Neural cell (in vitro differentiated cells): Measurements from ENCODE around the gene MAD1L1. TPM values are rescaled to one million over a fixed set of nuclear protein-coding genes. Genes with fewer than 3 reads are reported as not detected.

Experiments
- H2AFZ ChIP-seq: fragments of 200-600, 300-800 bp; sonication (generic), shearing (Covaris generic); 2 replicates; pipeline ENCODE4 v1.6.0; 2014; ENCODE audit warnings: low read depth, mild to moderate bottlenecking, antibody characterized with exemption, low read length, moderate library complexity
- H3F3A ChIP-seq: fragments of 200-600 bp; shearing (Covaris generic); 2 replicates; pipeline ENCODE4 v1.6.1; 2016; ENCODE audit warnings: mild to moderate bottlenecking, moderate library complexity, mixed read lengths, antibody characterized with exemption, low read length; ENCODE audit not compliant: insufficient read depth, poor library complexity, severe bottlenecking
- H3K27ac ChIP-seq: fragments of 200-600, 300-800 bp; sonication (generic), shearing (Covaris generic); 2 replicates; pipeline ENCODE4 v1.5.1; 2014; ENCODE audit warnings: mild to moderate bottlenecking, low read length, moderate library complexity
- H3K27me3 ChIP-seq: fragments of 300-800, 200-600 bp; sonication (generic), shearing (Covaris generic); 2 replicates; pipeline ENCODE4 v1.6.0; 2014; ENCODE audit warnings: mild to moderate bottlenecking, low read depth, low read length, moderate library complexity; ENCODE audit not compliant: insufficient read depth
- H3K36me3 ChIP-seq: fragments of 300-800, 200-600 bp; sonication (generic), shearing (Covaris generic); 2 replicates; pipeline ENCODE4 v1.5.1; 2014; ENCODE audit warnings: mild to moderate bottlenecking, antibody characterized with exemption, low read length, moderate library complexity; ENCODE audit not compliant: insufficient read depth
- H3K4me2 ChIP-seq: fragments of 300-800, 200-600 bp; sonication (generic), shearing (Covaris generic); 2 replicates; pipeline ENCODE4 v1.6.0; 2014; ENCODE audit warnings: mild to moderate bottlenecking, low read length
- H3K4me3 ChIP-seq: fragments of 300-800, 200-600 bp; sonication (generic), shearing (Covaris generic); 2 replicates; pipeline ENCODE4 v1.5.1; 2014; ENCODE audit warnings: mild to moderate bottlenecking, low read length, moderate library complexity
- H3K79me2 ChIP-seq: fragments of 200-600 bp; shearing (Covaris generic); replicated peaks from 2 replicates; pipeline ENCODE4 v1.6.0; 2014; ENCODE audit warnings: mild to moderate bottlenecking, low read length, moderate library complexity; ENCODE audit not compliant: insufficient read depth
- H3K9ac ChIP-seq: fragments of 300-800, 200-600 bp; sonication (generic), shearing (Covaris generic); 2 replicates; pipeline ENCODE4 v1.6.1; 2016; ENCODE audit warnings: mild to moderate bottlenecking, low read length, mixed read lengths
- H3K9me2 ChIP-seq: fragments of 200-600 bp; shearing (Covaris generic); 2 replicates; pipeline ENCODE4 v1.6.1; 2016; ENCODE audit warnings: mild to moderate bottlenecking, low read length, mixed read lengths; ENCODE audit not compliant: insufficient read depth
- H3K9me3 ChIP-seq: fragments of 200-600, 300-800 bp; sonication (generic), shearing (Covaris generic); 2 replicates; pipeline ENCODE4 v1.6.1; 2016; ENCODE audit warnings: mild to moderate bottlenecking, mixed run types, low read length, moderate library complexity, mixed read lengths
- H4K20me1 ChIP-seq: fragments of 200-600 bp; shearing (Covaris generic); 2 replicates; pipeline ENCODE4 v1.6.1; 2016; ENCODE audit warnings: mild to moderate bottlenecking, mixed run types; ENCODE audit not compliant: insufficient read depth
- EP300 ChIP-seq: fragments of 450-650 bp; conservative IDR thresholded peaks from 2 replicates; pipeline ENCODE4 v1.6.1; 2014; ENCODE audit warnings: antibody characterized with exemption, mild to moderate bottlenecking, moderate library complexity; ENCODE audit not compliant: poor library complexity, severe bottlenecking
- EZH2 ChIP-seq: fragments of 200-600, 300-800 bp; shearing (Covaris generic), sonication (generic); IDR thresholded peaks from 2 replicates; pipeline ENCODE4 v1.6.1; 2014; ENCODE audit warnings: antibody characterized with exemption, low read length, borderline replicate concordance, mild to moderate bottlenecking; ENCODE audit not compliant: insufficient read depth, poor library complexity, severe bottlenecking
- MXI1 ChIP-seq: fragments of 450-650 bp; conservative IDR thresholded peaks from 2 replicates; pipeline ENCODE4 v1.6.1; 2014; ENCODE audit warnings: antibody characterized with exemption, mild to moderate bottlenecking; ENCODE audit not compliant: poor library complexity, severe bottlenecking
- POLR2AphosphoS5 ChIP-seq: IDR thresholded peaks from 2 replicates; pipeline ENCODE4 v1.6.1; 2012
- RAD21 ChIP-seq: fragments of 450-650 bp; conservative IDR thresholded peaks from 2 replicates; pipeline ENCODE4 v1.6.1; 2014; ENCODE audit warnings: antibody characterized with exemption, mild to moderate bottlenecking, moderate library complexity
- SMC3 ChIP-seq: fragments of 450-650 bp; conservative IDR thresholded peaks from 2 replicates; pipeline ENCODE4 v1.6.1; 2014; ENCODE audit warnings: antibody characterized with exemption, mild to moderate bottlenecking, moderate library complexity; ENCODE audit not compliant: poor library complexity
- TAF1 ChIP-seq: IDR thresholded peaks from 2 replicates; pipeline ENCODE4 v1.6.1; 2012; ENCODE audit warnings: low read depth
- polyA plus RNA-seq: library from polyadenylated mRNA; depleted of rRNA; stranded (reverse); fragments of >200 nt; gene quantifications from 2 replicates; pipeline ENCODE4 v1.2.3, GENCODE V29; 2014
- TF ChIP-seq, protein P1 (sequence below): IDR thresholded peaks from 2 replicates; pipeline ENCODE4 v1.6.1; 2012; ENCODE audit warnings: borderline replicate concordance
- TF ChIP-seq, protein P2 (sequence below): fragments of 450-650 bp; IDR thresholded peaks from 2 replicates; pipeline ENCODE4 v1.5.1; 2014; ENCODE audit warnings: antibody characterized with exemption, mild to moderate bottlenecking, moderate library complexity; ENCODE audit not compliant: poor library complexity, severe bottlenecking

MAD1L1 gene
- polyA plus RNA-seq, 1 donor from 2014 or later, result 31.4 TPM

DNA sequence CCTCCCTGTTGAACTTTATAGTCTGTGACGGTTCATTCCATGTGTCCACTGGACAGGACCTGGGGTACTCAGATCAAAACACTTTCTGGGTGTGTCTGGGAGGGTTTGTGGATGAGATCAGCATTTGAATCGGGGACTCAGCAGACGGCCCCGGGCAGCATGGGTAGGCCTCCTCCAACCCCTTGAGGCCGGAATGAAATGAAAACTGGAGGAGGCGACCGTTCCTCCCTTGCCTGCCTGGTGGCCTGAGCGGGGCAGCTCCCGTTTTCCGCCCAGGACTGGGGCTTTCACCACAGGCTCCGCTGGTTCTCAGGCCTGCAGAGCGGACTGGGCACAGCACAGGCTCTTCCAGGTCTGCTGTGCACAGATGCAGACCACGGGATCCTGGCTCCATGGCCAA lies 247.7 kb downstream of the MAD1L1 start:
- no peaks in the 10 kb centered on the region for H3F3A ChIP-seq
- TF ChIP-seq TAF1 (no peak), EP300 (no peak), EZH2 (no peak), RAD21 (no peak), MXI1 (no peak)
- TF ChIP-seq, protein P1, sequence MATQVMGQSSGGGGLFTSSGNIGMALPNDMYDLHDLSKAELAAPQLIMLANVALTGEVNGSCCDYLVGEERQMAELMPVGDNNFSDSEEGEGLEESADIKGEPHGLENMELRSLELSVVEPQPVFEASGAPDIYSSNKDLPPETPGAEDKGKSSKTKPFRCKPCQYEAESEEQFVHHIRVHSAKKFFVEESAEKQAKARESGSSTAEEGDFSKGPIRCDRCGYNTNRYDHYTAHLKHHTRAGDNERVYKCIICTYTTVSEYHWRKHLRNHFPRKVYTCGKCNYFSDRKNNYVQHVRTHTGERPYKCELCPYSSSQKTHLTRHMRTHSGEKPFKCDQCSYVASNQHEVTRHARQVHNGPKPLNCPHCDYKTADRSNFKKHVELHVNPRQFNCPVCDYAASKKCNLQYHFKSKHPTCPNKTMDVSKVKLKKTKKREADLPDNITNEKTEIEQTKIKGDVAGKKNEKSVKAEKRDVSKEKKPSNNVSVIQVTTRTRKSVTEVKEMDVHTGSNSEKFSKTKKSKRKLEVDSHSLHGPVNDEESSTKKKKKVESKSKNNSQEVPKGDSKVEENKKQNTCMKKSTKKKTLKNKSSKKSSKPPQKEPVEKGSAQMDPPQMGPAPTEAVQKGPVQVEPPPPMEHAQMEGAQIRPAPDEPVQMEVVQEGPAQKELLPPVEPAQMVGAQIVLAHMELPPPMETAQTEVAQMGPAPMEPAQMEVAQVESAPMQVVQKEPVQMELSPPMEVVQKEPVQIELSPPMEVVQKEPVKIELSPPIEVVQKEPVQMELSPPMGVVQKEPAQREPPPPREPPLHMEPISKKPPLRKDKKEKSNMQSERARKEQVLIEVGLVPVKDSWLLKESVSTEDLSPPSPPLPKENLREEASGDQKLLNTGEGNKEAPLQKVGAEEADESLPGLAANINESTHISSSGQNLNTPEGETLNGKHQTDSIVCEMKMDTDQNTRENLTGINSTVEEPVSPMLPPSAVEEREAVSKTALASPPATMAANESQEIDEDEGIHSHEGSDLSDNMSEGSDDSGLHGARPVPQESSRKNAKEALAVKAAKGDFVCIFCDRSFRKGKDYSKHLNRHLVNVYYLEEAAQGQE, result no peak
- TF ChIP-seq, protein P2, sequence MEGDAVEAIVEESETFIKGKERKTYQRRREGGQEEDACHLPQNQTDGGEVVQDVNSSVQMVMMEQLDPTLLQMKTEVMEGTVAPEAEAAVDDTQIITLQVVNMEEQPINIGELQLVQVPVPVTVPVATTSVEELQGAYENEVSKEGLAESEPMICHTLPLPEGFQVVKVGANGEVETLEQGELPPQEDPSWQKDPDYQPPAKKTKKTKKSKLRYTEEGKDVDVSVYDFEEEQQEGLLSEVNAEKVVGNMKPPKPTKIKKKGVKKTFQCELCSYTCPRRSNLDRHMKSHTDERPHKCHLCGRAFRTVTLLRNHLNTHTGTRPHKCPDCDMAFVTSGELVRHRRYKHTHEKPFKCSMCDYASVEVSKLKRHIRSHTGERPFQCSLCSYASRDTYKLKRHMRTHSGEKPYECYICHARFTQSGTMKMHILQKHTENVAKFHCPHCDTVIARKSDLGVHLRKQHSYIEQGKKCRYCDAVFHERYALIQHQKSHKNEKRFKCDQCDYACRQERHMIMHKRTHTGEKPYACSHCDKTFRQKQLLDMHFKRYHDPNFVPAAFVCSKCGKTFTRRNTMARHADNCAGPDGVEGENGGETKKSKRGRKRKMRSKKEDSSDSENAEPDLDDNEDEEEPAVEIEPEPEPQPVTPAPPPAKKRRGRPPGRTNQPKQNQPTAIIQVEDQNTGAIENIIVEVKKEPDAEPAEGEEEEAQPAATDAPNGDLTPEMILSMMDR, result no peak
- no peaks in the 10 kb centered on the region for H3K36me3 ChIP-seq
- H4K20me1 ChIP-seq, result no peaks in the 10 kb centered on the region
- H3K27ac ChIP-seq, result no peak overlapping the region
- no peak overlapping the region for H3K4me3 ChIP-seq
- H3K9ac ChIP-seq, result no peak overlapping the region
- no peaks in the 10 kb centered on the region for H3K9me3 ChIP-seq
- H3K4me2 ChIP-seq, result no peak overlapping the region
- H3K79me2 ChIP-seq, result no peaks in the 10 kb centered on the region
- H3K27me3 ChIP-seq, result no peaks in the 10 kb centered on the region
- no peaks in the 10 kb centered on the region for H3K9me2 ChIP-seq
- no peak overlapping the region for H2AFZ ChIP-seq

DNA sequence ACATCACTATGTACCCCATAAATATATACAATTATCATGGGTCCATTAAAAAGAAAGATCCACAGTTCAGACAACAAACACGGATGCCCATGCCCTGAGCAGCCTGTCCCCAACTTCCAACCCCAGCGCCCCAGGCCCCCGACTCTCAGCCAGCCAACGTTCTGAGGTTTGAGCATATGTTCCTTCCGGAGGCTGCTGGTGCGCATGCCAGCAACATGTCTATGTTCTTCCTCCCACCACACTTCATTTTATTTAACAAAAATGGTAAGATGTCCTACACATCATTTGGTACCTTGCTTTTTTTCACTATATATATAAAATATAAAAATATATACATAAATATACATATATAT lies 250.9 kb downstream of the MAD1L1 start:
- Histone ChIP-seq H3K4me3 (no peak overlapping the region), H3K9me3 (no peaks in the 10 kb centered on the region), H3K79me2 (no peaks in the 10 kb centered on the region), H3F3A (no peaks in the 10 kb centered on the region), H3K9ac (no peak overlapping the region), H3K36me3 (no peaks in the 10 kb centered on the region), H3K9me2 (no peaks in the 10 kb centered on the region), H3K27me3 (no peaks in the 10 kb centered on the region), H3K27ac (no peak overlapping the region), H3K4me2 (no peak overlapping the region), H2AFZ (no peak overlapping the region), H4K20me1 (no peaks in the 10 kb centered on the region)
- TF ChIP-seq, protein P1, result no peak
- TF ChIP-seq TAF1 (no peak), EZH2 (no peak), RAD21 (no peak), EP300 (no peak), SMC3 (no peak), MXI1 (no peak), POLR2AphosphoS5 (no peak)
- TF ChIP-seq, protein P2, result no peak
